GM19193 (cell line): Measurements from ENCODE around the gene PINLYP.

Experiments
- POLR2A ChIP-seq: IDR thresholded peaks from 4 replicates; pipeline ENCODE4 v1.6.1; 2011; ENCODE audit not compliant: insufficient read depth, insufficient read length; ENCODE audit errors: extremely low read depth

PINLYP gene

DNA sequence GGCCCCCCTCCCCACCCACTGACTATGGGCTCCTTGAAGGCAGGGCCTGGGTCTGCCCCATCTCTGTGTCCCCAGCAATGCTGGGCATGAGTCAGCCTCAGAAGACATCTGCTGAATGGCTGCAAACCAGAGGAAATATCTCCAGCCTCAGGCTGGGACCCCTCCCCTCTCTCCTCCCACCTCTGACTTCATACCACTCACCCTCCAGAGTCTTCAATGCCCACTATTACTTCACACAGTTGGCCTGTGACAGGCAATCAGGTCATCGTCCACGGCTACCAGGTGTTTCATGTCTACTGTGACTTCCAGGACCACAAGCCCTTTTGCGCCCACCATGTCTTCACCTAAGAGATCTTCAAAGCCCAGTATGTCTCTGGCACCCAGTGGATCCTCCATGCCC is 36.2 kb downstream of the PINLYP start, which contains the start of gene SRRM5:
SRRM5 (plus strand) TSS at position 301 of the 400 bp plus-strand sequence; CDS start at position 335, 34 bp downstream.
- no peak for TF ChIP-seq POLR2A

GRCh38 chr19:43612374-43612773 is 36.8 kb downstream of the PINLYP start:
- TF ChIP-seq POLR2A = no peak

DNA sequence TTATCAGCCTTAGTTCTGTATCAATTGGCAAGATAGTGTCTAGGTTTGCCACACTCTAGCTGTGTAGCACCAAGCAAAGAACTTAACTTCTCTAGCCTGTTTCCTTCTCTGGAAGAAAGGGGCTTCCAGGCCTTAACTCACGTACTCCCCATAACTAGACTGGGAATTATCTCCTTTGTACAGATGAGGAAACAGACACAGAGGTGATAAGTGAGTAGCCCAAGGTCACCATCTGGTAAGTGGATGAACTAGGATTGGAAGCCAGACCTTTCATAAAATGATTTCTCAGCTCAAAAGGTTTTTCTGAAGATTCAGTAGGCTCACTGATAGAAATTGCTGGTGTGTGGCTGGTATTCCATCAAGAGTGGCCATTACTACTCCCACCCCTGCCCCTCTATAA is 40.7 kb downstream of the PINLYP start:
- TF ChIP-seq POLR2A = no peak

GRCh38 chr19:43616954-43617353 is 41.4 kb downstream of the PINLYP start:
- no peak for TF ChIP-seq POLR2A

DNA sequence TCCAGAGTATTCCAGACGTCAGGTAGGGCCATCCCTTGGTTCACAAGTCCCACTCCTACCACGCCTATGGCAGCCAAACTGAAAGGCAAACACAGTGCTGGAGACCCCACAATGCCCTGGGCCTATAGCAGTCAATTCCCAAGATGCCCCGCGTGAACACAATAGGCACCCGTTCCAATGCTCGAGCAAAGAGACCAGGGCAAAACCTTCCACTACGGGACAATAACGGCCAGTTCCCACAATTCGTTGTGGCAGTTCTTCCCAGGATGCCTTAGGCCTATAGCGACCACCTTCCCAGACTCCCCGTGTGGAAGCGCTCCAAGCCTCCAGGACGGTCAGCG is 43.3 kb downstream of the PINLYP start:
- TF ChIP-seq POLR2A = no peak

- peak; percentile 84 for TF ChIP-seq POLR2A
Observed at GRCh38 chr19:43619262-43620060, 43.9 kb downstream of the PINLYP start, which contains the start of gene ZNF428. Gene ZNF428 (minus strand): TSS chr19:43619629. CDS start chr19:43614304, 5,325 bp downstream.

GRCh38 chr19:43620061-43621001 is 44.7 kb downstream of the PINLYP start:
- no peak for TF ChIP-seq POLR2A

- no peak for TF ChIP-seq POLR2A
Observed at GRCh38 chr19:43622070-43622469, 46.5 kb downstream of the PINLYP start.

GRCh38 chr19:43622956-43623355 is 47.4 kb downstream of the PINLYP start:
- no peak for TF ChIP-seq POLR2A

DNA sequence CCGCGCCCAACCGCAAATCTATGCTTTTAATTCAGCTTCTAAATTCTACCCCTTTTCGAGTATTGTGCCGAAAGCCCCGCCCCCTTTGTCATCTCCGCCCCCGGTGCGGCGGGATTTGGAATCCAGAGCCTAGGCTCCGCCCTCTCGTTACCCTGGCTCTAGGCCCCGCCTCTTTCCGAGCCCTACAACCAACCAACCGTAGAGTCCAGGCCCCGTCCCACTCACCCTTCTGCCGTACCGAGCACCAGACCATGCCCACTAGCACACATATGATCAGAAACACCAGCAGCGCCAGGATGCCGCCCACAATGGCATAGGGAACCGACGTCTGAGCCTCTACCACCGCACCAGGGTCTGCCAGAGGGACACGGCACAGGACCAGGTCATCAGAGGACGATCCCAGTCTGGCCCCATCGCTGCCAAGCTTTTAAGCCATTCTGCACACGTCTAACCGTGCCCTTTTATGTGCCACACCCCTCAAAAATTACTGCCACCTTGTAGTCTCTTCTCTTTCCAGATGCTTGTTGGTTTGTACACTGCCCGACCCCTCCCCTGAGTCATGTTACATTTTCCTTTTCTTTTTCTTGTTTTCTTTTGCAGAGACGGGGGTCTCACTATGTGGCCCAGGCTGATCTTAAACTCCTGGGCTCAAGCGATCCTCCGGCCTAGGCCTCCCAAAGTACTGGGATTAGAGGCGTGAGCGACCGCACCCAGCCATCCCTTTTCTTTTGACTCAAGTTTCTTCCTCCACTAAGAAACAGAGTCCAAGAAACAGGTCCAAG is 48.5 kb downstream of the PINLYP start:
- no peak for TF ChIP-seq POLR2A

- TF ChIP-seq POLR2A = no peak
Observed at GRCh38 chr19:43624933-43625332, 49.3 kb downstream of the PINLYP start.

GRCh38 chr19:43625918-43626579 is 50.4 kb downstream of the PINLYP start:
- TF ChIP-seq POLR2A = no peak

DNA sequence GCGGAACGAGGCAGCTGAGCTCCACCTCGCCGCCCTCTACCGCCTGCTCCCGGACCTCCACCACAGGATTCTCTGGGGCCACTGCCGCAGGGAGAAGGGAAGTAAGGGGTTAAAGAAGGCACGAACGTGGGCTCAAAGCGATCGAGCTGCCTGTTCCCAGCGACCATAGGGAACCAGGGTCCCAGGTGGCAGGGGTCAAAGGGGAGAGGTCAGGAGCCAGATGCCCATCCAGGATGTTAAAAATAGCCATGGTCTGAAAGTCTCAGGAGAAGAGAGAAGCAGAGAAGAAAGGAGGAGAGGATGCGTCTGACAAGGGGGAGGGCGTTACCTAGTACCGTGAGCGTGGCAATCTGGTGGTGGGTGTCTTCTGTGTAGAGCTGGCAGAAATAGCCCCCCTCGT is 51.2 kb downstream of the PINLYP start:
- no peak for TF ChIP-seq POLR2A

DNA sequence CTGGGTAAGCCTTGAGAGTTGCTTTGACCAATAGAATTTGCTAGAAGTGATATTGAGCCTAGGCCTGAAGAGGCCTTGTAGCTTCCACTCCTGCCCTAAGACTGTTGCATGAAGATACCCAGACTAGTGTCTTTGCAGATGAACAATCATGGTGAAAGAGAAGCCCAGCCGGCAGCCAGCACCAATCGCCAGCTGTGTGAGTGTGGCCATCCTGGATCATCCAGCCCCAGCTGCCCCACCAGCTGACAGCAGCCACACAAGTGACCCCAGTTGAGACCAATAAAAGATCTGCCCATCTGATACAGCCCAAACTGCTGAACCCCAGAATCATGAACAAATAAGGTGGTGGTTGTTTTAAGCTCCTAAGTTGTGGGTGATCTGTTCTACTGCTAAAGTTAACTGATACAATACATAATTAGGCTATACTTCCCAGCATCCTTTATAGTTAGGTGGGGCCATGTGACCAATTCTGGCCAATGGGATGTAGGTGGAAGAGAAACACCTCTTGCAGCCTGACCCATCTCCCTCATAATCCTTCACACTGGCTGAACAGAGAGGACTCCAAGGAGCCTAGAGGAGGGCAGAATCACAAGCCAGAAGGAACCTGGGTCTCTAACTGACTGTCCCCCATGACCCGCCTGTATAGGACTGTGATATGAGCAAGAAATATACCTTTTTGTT is 53.2 kb downstream of the PINLYP start:
- TF ChIP-seq POLR2A = no peak
